Measurements from ENCODE around the gene INKA2. TPM values are rescaled to one million over a fixed set of nuclear protein-coding genes. Genes with fewer than 3 reads are reported as not detected.
A peak's percentile ranks its signal among the peaks of the same experiment; 100 is the strongest.

INKA2 gene
- total RNA-seq, 2 experiments from 2014 or later, result 0.25 to 0.49 TPM

- Mint-ChIP-seq H3K27ac (no peak overlapping the region), H3K36me3 (ENCODE audit: low read depth) (no peaks in the 10 kb centered on the region), H3K27me3 (peaks cover 12% of the 10 kb centered on the region), H3K9me3 (ENCODE audit: low read depth) (no peaks in the 10 kb centered on the region), H3K4me3 (no peak overlapping the region), H3K4me1 (peaks cover 7% of the 10 kb centered on the region)
- ChIA-PET CTCF (interaction anchor here (0.6 to 1.6 kb wide), 5 partner anchors 14 to 1744 kb away, joined by 3 to 5 read pairs (median 3); no protein-coding TSS in a partner anchor), POLR2A (no interaction called here)
- DNase-seq (no peak), ATAC-seq (peak; percentile 39)
- intact Hi-C loops (cut with DNase I, micrococcal nuclease), result no loop called here
Observed at GRCh38 chr1:111733183-111733991, 5.8 kb downstream of the INKA2 start.

GRCh38 chr1:111732718-111733117, 6.5 kb downstream of the INKA2 start:
- CTCF ChIA-PET, result interaction anchor here (0.7 to 1.6 kb wide), 5 partner anchors 14 to 333 kb away, joined by 3 to 5 read pairs (median 3); no protein-coding TSS in a partner anchor

GRCh38 chr1:111731956-111732355, 7.2 kb downstream of the INKA2 start:
- Mint-ChIP-seq H3K27ac (no peak overlapping the region), H3K4me3 (no peak overlapping the region), H3K9me3 (ENCODE audit: low read depth) (no peaks in the 10 kb centered on the region), H3K4me1 (no peaks in the 10 kb centered on the region), H3K36me3 (ENCODE audit: low read depth) (no peaks in the 10 kb centered on the region), H3K27me3 (peaks cover under 1% of the 10 kb centered on the region)
- ATAC-seq (no peak), DNase-seq (no peak)
- intact Hi-C loops (cut with DNase I, micrococcal nuclease), result no loop called here
- CTCF ChIA-PET, result interaction anchor here (0.7 to 1.6 kb wide), 8 partner anchors 15 to 973 kb away, joined by 3 to 5 read pairs (median 4); no protein-coding TSS in a partner anchor
- POLR2A ChIA-PET, result no interaction called here

More at GRCh38 chr1:111732718-111733117, 6.5 kb downstream of the INKA2 start:
- no peak for DNase-seq
- Mint-ChIP-seq H3K4me1 (peaks cover 4% of the 10 kb centered on the region), H3K36me3 (ENCODE audit: low read depth) (no peaks in the 10 kb centered on the region), H3K4me3 (no peak overlapping the region), H3K9me3 (ENCODE audit: low read depth) (no peaks in the 10 kb centered on the region), H3K27me3 (peaks cover 8% of the 10 kb centered on the region), H3K27ac (no peak overlapping the region)
- POLR2A ChIA-PET, result no interaction called here
- no peak for ATAC-seq
- intact Hi-C loops (cut with DNase I, micrococcal nuclease), result no loop called here

DNA sequence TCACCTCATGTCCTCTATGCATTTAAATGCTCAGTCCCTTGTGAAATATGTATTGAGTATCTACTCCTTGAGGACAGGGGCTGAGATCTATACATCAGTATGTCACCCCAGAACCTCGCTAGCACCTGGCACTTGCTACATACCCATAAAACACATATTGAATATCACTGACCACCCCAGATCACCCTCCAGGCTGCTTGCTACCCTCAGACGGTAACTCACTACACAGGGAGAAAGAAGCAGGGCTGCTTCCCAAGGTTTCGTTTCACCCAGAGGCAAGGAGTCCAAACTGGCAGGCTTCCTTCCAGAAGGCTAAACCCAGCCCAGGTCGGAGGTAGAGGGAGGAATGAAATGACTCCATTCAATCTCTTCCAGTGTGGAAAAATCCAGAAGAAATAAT, 8.5 kb downstream of the INKA2 start:
- POLR2A ChIA-PET, result no interaction called here
- CTCF ChIA-PET, result interaction anchor here (1.2 to 1.5 kb wide), 2 partner anchors 17 to 20 kb away, joined by 4 to 5 read pairs; no protein-coding TSS in a partner anchor
- no peak for ATAC-seq

DNA sequence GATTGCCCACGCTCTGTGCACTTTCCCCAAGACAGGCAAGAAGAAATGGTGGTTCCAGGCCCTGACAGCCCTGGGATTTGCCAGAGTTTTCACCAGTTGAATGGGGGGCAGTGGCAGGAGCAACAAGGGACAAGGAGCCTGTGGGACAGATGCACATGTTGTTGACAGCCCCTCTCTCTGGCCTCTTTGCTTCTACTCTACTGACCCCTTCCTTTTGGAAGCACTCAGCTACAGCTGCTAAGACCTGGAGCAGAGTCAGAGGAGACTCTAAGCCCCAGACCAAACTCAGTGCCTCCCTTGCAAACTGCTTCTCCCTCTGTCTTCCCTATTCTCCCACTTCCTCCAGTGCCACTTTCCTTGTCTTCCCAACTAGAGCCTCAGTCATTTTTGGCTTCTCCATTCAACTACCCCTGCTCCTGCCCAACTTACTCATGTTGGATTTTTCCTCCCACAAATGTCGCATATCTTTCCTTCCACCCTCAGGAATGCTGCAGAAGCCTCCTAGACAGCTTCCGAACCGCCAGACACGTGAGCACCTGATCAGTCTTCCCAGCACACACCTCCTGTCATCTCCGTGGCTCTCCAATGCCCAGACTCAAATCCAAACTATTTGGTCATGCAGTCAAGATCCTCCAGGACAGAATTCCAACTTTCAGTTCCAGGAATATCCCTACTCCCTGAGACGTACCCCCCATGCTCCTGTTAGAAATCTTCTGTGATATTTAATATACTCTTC, 9.1 kb downstream of the INKA2 start:
- DNase-seq (no peak), ATAC-seq (no peak)
- Mint-ChIP-seq H3K27ac (no peak overlapping the region), H3K9me3 (ENCODE audit: low read depth) (no peaks in the 10 kb centered on the region), H3K4me3 (no peak overlapping the region), H3K27me3 (no peaks in the 10 kb centered on the region), H3K4me1 (no peaks in the 10 kb centered on the region), H3K36me3 (ENCODE audit: low read depth) (no peaks in the 10 kb centered on the region)
- intact Hi-C loops (cut with DNase I, micrococcal nuclease), result no loop called here
- ChIA-PET POLR2A (no interaction called here), CTCF (interaction anchor here (0.9 to 2.4 kb wide), 3 partner anchors 15 to 39 kb away, joined by 3 to 9 read pairs (median 6); no protein-coding TSS in a partner anchor)

More for the DNA sequence above, 8.5 kb downstream of the INKA2 start:
- H3K4me3 Mint-ChIP-seq, result no peak overlapping the region
- H3K27ac Mint-ChIP-seq, result no peak overlapping the region
- H3K4me1 Mint-ChIP-seq, result no peaks in the 10 kb centered on the region
- intact Hi-C loops (cut with DNase I, micrococcal nuclease), result no loop called here
- no peaks in the 10 kb centered on the region for H3K36me3 Mint-ChIP-seq (ENCODE audit: low read depth)
- H3K27me3 Mint-ChIP-seq, result no peaks in the 10 kb centered on the region
- no peaks in the 10 kb centered on the region for H3K9me3 Mint-ChIP-seq (ENCODE audit: low read depth)
- no peak for DNase-seq

DNA sequence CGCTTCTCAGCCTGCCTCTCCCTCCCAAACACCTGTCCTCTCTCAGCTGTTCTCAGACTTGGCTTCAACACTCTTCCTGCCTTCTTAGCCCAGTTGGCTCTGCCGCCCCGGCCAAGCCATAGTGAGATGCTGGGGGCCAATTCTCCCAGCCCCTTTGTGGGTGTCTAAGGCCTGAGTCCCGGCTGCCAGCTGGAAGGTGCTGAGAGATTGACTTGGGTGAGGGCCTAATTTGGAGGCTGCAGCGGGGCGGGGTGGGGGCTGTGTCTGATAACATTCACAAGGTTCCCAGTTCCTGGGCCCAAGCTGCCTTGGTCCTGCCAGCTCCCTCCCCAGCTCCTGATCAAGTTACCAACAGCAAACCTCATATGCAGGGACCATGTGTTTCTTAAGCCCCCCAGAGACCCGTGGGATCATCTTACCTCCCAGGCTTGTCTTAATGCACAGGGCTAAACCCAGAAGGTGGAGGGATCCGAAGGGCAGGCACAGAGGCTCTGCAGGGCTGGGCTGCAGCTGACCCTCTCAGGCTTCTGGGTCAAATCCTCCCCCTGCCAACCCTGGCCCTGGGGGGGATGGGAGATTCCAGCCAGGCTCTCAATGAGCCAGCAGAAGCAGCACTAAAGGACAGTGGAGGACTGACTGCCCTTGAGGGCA, 9.8 kb downstream of the INKA2 start:
- H3K27me3 Mint-ChIP-seq, result no peaks in the 10 kb centered on the region
- H3K36me3 Mint-ChIP-seq (ENCODE audit: low read depth), result no peaks in the 10 kb centered on the region
- no peak for ATAC-seq
- H3K4me1 Mint-ChIP-seq, result no peaks in the 10 kb centered on the region
- no peak overlapping the region for H3K4me3 Mint-ChIP-seq
- DNase-seq, result no peak
- intact Hi-C loops (cut with DNase I, micrococcal nuclease), result no loop called here
- CTCF ChIA-PET, result interaction anchor here (0.9 to 2.4 kb wide), 3 partner anchors 15 to 40 kb away, joined by 3 to 9 read pairs (median 6); no protein-coding TSS in a partner anchor
- H3K27ac Mint-ChIP-seq, result no peak overlapping the region
- no peaks in the 10 kb centered on the region for H3K9me3 Mint-ChIP-seq (ENCODE audit: low read depth)
- POLR2A ChIA-PET, result interaction anchor here (0.6 kb wide), 1 partner anchor 27 kb away, joined by 3 read pairs; no protein-coding TSS in a partner anchor

GRCh38 chr1:111727056-111727455, 12.1 kb downstream of the INKA2 start:
- CTCF ChIA-PET, result interaction anchor here (0.8 to 1.8 kb wide), 2 partner anchors 10 to 133 kb away, joined by 4 to 5 read pairs; no protein-coding TSS in a partner anchor

GRCh38 chr1:111725192-111725591, 14.0 kb downstream of the INKA2 start:
- Mint-ChIP-seq H3K4me1 (peaks cover 12% of the 10 kb centered on the region), H3K27me3 (no peaks in the 10 kb centered on the region), H3K9me3 (ENCODE audit: low read depth) (no peaks in the 10 kb centered on the region), H3K4me3 (no peak overlapping the region), H3K27ac (no peak overlapping the region), H3K36me3 (ENCODE audit: low read depth) (no peaks in the 10 kb centered on the region)
- intact Hi-C loops (cut with DNase I, micrococcal nuclease), result no loop called here
- DNase-seq, result no peak
- ATAC-seq, result no peak
- CTCF ChIA-PET, result interaction anchor here (1.6 to 1.8 kb wide), 2 partner anchors 12 to 217 kb away, joined by 4 to 5 read pairs; no protein-coding TSS in a partner anchor
- POLR2A ChIA-PET, result no interaction called here

More at GRCh38 chr1:111727056-111727455, 12.1 kb downstream of the INKA2 start:
- intact Hi-C loops (cut with DNase I, micrococcal nuclease), result no loop called here
- Mint-ChIP-seq H3K4me1 (peaks cover 12% of the 10 kb centered on the region), H3K4me3 (no peak overlapping the region), H3K9me3 (ENCODE audit: low read depth) (no peaks in the 10 kb centered on the region), H3K27me3 (no peaks in the 10 kb centered on the region), H3K27ac (no peak overlapping the region), H3K36me3 (ENCODE audit: low read depth) (no peaks in the 10 kb centered on the region)
- DNase-seq (no peak), ATAC-seq (no peak)
- POLR2A ChIA-PET, result no interaction called here

GRCh38 chr1:111723871-111724270, 15.3 kb downstream of the INKA2 start:
- CTCF ChIA-PET, result interaction anchor here (0.6 kb wide), 1 partner anchor 9 kb away, joined by 3 read pairs; no protein-coding TSS in a partner anchor
- Mint-ChIP-seq H3K4me3 (no peak overlapping the region), H3K4me1 (peaks cover 12% of the 10 kb centered on the region), H3K36me3 (ENCODE audit: low read depth) (no peaks in the 10 kb centered on the region), H3K27me3 (no peaks in the 10 kb centered on the region), H3K27ac (no peak overlapping the region), H3K9me3 (ENCODE audit: low read depth) (no peaks in the 10 kb centered on the region)
- intact Hi-C loops (cut with DNase I, micrococcal nuclease), result no loop called here
- DNase-seq, result no peak
- POLR2A ChIA-PET, result no interaction called here
- ATAC-seq, result no peak

GRCh38 chr1:111723091-111723806, 15.9 kb downstream of the INKA2 start:
- CTCF ChIA-PET, result interaction anchor here (0.6 kb wide), 1 partner anchor 8 kb away, joined by 3 read pairs; no protein-coding TSS in a partner anchor
- H3K27ac Mint-ChIP-seq, result peak overlapping the region; percentile 4
- H3K4me3 Mint-ChIP-seq, result no peak overlapping the region
- no peaks in the 10 kb centered on the region for H3K9me3 Mint-ChIP-seq (ENCODE audit: low read depth)
- H3K4me1 Mint-ChIP-seq, result peaks cover 12% of the 10 kb centered on the region
- POLR2A ChIA-PET, result no interaction called here
- ATAC-seq, result no peak
- DNase-seq, result no peak
- no peaks in the 10 kb centered on the region for H3K27me3 Mint-ChIP-seq
- H3K36me3 Mint-ChIP-seq (ENCODE audit: low read depth), result no peaks in the 10 kb centered on the region
- intact Hi-C loops (cut with DNase I, micrococcal nuclease), result no loop called here
